GM13977 (cell line): ENCODE results near the gene ARL6IP5.

Experiments used
- DNase-seq: peaks from one replicate; pipeline ENCODE4 v3.0.0; 2012; ENCODE audit warnings: low spot score
- in situ Hi-C: fragments of 300-500 bp; cut with MboI; formaldehyde crosslinking; loops from one replicate; pipeline ENCODE4 v1.12.0; 2022; ENCODE audit warnings: low sequenced_read_pairs, low pct_unique_long_range_greater_than_20kb, mixed read lengths, inconsistent platforms; ENCODE audit not compliant: unreplicated experiment
- TF ChIP-seq, protein P1 (sequence below): IDR thresholded peaks from 2 replicates; pipeline ENCODE4 v1.5.1; 2012; ENCODE audit warnings: mild to moderate bottlenecking, control low read depth; ENCODE audit not compliant: insufficient read depth; ENCODE audit errors: extremely low read depth, missing control alignments

Gene ARL6IP5

DNA sequence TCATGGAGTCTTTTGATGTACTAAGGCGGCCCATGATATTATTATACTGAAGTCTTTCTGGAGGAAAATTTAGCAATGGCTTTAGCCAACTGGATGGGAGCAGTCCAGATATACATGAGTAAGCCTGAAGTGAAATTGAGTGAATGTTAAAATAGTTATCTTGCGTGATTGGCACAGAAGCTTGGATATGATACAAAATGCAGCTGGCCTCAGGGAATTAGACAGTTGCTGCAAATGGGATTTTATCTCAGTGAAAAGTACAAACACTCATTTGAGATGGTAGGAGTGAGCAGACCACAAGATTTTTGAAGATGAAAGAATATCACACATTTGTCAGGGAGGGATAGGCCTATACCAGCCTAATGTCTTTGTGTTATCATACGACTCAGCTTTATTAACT, 28.8 kb downstream of the ARL6IP5 start:
- no peak for DNase-seq
- in situ Hi-C loops, result no loop called here
- TF ChIP-seq, protein P1, sequence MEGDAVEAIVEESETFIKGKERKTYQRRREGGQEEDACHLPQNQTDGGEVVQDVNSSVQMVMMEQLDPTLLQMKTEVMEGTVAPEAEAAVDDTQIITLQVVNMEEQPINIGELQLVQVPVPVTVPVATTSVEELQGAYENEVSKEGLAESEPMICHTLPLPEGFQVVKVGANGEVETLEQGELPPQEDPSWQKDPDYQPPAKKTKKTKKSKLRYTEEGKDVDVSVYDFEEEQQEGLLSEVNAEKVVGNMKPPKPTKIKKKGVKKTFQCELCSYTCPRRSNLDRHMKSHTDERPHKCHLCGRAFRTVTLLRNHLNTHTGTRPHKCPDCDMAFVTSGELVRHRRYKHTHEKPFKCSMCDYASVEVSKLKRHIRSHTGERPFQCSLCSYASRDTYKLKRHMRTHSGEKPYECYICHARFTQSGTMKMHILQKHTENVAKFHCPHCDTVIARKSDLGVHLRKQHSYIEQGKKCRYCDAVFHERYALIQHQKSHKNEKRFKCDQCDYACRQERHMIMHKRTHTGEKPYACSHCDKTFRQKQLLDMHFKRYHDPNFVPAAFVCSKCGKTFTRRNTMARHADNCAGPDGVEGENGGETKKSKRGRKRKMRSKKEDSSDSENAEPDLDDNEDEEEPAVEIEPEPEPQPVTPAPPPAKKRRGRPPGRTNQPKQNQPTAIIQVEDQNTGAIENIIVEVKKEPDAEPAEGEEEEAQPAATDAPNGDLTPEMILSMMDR, result no peak

DNA sequence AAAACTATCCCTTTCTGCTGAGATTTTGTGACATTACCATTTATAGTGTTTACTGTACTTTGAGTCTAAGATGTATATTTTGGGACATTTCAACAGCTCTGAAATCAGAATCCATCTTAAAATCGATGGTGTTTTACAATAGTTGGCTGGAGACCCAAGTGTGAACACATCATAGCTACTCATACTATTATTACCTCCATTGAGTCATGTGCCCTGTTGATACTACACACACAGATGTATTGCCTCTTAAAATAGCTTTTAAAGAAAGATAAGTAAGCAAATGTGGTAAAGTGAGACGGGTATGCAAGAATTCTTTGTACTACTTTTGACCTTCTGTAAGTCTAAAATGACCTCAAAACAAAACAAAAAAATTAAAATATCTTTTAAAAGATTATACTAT, 31.0 kb downstream of the ARL6IP5 start:
- in situ Hi-C loops, result no loop called here
- DNase-seq, result no peak
- TF ChIP-seq, protein P1, result no peak

DNA sequence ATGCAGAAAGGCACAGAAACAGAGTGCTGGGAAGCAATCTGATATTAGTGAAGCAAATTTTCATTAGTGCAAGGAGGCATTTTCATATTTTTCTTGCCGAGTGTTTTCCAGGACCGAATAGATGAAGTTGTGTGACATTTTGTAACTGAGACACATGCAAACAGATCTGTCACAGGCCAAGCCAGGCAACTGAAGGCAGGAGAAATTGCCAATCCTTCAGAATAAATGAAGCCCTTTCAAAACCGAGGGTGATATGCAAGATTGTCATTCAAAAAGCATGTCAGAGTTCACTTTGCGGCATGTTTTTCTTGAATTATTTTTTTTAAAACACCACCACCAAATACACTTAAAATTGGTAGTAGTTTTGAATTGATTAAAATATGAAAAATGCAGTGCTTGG, 31.4 kb downstream of the ARL6IP5 start:
- TF ChIP-seq, protein P1, result no peak
- in situ Hi-C loops, result no loop called here
- no peak for DNase-seq

DNA sequence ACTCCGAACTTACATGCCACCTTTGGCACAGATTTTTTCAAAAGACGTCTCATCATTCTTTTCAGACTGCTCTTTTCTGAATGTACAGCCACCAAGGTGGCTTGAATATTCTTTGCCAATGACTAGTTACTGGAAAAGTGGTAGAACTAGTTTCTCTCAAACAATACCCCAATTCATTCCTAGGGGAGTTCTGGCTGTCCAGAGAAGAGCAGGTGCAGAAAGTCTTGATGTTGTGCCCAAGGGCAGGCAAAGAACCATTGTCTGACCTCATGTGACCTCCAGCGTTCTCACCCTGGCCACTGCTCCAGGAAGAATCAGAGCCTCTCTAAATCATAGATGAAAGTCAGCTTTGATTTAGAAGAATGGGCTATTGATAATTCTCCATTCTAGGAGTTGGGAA, 32.2 kb downstream of the ARL6IP5 start:
- TF ChIP-seq, protein P1, result no peak
- DNase-seq, result no peak
- in situ Hi-C loops, result no loop called here

DNA sequence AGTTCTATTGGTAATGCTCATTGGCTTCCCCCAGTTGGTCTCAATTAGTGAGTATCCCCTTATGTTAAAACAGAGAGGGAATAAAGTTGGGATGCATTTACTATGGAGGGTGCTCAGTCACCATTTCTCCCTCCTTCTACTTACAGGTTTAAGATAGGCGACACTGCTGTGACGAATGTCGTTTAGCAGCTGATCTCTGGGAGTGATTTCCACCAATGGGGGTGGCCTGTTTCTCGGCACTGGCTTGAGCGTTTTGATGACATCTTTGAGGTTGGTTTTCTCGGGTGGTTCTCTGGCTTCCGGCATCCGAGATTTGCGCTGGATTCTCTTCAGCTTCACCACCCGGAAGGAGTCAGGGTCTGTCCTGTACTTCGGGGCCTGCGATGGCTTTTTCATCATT, 33.8 kb downstream of the ARL6IP5 start:
- DNase-seq, result no peak
- TF ChIP-seq, protein P1, result no peak
- in situ Hi-C loops, result no loop called here

DNA sequence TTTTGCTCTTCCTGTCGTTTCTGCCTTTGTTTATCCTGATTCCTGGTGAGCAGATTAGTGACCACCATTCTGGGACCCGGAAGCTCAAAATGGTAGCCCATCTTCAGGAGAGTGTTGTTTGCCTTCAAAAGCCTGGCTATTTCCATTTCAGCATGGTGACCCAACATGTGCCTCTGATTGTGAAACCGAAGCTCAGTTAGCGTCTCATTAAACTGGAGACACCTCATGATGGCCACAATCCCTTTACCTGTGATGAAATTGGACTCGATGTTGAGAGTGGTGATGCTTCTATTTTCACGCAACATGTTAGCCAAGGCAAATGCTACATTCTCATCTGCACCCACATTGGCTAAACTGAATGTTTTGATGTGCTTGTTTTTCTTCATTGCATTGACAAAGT, 34.4 kb downstream of the ARL6IP5 start:
- in situ Hi-C loops, result no loop called here
- no peak for DNase-seq
- TF ChIP-seq, protein P1, result no peak

DNA sequence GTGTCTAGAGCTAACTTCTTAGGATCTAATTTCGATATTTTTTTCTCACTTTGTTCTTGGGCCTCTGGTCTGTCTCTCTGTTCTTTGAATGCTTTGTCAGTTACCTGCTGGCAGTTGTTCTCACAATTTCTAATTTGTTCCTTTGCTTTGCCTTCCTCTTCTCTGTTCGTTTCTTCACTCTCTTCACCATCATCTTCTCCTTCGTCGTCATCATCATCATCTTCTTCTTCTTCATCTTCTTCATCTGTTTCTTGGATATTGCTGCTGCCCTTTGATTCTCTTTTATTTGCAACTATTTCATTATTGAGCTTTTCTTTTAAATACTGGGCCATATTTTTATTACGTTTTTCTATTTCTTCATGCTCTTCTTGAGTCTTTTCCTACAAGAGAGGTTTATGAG, 34.9 kb downstream of the ARL6IP5 start:
- no peak for DNase-seq
- TF ChIP-seq, protein P1, result no peak
- in situ Hi-C loops, result no loop called here
